ENCODE results near the gene SLC22A31. TPM values are rescaled to one million over a fixed set of nuclear protein-coding genes. Genes with fewer than 3 reads are reported as not detected.
A peak's percentile ranks its signal among the peaks of the same experiment; 100 is the strongest.

Gene SLC22A31
- total RNA-seq, 1 donor from 2014 or later = not detected

DNA sequence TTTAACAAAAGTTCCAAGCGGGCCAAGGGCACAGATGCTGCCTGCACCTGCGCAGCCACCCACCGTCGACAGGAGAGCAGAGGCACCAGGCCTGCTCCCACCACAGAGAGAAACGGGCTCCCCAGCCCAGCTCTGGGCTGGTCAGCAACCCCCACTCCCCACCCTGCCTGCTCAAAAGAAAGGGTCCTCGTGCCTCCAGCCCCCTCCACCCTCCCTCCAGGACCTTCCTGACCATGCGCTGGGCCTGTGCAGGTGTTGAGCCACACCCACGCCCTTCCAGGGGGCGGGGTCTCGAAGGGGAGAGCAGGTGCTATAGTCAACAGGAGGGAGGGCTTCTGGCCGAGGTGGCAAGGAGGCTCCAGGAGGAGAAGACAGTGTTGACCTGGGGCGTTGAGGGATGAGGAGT is 42.5 kb upstream of the SLC22A31 start:
- Histone ChIP-seq H2AFZ (replicated peaks) (no peak overlapping the region), H3K9ac (no peak overlapping the region), H3F3A (ENCODE audit: low read depth) (peaks cover 27% of the 10 kb centered on the region), H4K20me1 (ENCODE audit: low read depth) (no peaks in the 10 kb centered on the region), H3K27ac (no peak overlapping the region), H3K79me2 (ENCODE audit: low read depth) (no peaks in the 10 kb centered on the region), H3K27me3 (peaks cover 24% of the 10 kb centered on the region), H3K4me3 (no peak overlapping the region), H3K4me2 (no peak overlapping the region), H3K9me3 (ENCODE audit: low read depth) (no peaks in the 10 kb centered on the region), H3K4me1 (no peaks in the 10 kb centered on the region), H3K36me3 (no peaks in the 10 kb centered on the region)
- H3K27ac Mint-ChIP-seq = no peak overlapping the region
- DNase-seq (ENCODE audit: low spot score) = no peak
- no peaks in the 10 kb centered on the region for H3K9me3 Mint-ChIP-seq
- peaks cover 13% of the 10 kb centered on the region for H3K4me1 Mint-ChIP-seq
- peak overlapping the region; percentile 50 for H3K4me3 Mint-ChIP-seq
- TF ChIP-seq CTCF (IDR thresholded peaks at IDR 0.05) (no peak), EZH2phosphoT487 (IDR thresholded peaks at IDR 0.05) (no peak), EZH2 (IDR thresholded peaks at IDR 0.05) (no peak)
- peaks cover 3% of the 10 kb centered on the region for H3K27me3 Mint-ChIP-seq (ENCODE audit: insufficient read depth, low read depth)
- H3K36me3 Mint-ChIP-seq = peaks cover 3% of the 10 kb centered on the region

DNA sequence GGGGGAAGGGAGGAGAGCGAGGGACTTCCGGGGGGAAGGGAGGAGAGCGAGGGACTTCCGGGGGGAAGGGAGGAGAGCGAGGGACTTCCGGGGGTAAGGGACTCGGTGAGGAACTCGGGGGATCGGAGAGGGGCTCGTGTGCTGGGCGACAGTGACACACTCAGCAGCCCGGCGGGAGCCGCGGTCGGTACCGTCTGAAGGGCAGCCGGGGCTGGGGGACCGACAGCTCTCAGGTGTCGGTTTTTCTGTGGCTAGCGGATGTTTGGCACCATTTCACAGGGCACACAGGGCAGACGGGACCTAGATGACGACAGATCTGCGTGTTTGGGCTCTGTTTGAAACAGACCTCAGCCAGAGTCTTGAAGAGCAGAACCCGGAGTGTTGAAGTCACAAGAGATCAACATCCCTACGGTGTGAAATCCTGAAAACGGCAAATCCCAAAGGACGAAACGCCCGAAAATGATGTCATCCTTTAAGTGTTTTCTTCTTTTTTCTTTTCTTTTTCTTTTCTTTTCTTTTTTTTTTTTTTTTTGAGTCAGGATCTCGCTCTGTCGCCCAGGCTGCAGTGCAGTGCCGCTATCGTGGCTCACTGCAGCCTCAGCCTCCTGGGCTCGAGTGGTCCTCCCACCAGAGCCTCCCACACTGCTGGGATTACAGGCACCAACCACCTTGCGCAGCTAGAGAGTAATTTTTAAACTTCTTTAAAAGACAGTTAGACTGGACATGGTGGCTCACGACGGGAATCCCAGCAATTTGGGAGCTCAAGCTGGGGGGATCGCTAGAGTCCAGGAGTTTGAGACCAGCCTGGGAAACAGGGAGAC is 41.1 kb upstream of the SLC22A31 start:
- peak overlapping the region; percentile 86 for H3K27ac Mint-ChIP-seq
- peaks cover 6% of the 10 kb centered on the region for H3K27me3 Mint-ChIP-seq (ENCODE audit: insufficient read depth, low read depth)
- no peaks in the 10 kb centered on the region for H3K9me3 Mint-ChIP-seq
- peaks cover 13% of the 10 kb centered on the region for H3K27me3 ChIP-seq
- H3K4me1 ChIP-seq = no peaks in the 10 kb centered on the region
- H3K4me2 ChIP-seq = peak overlapping the region; percentile 99
- H3K4me3 ChIP-seq = peak overlapping the region; percentile 90
- no peaks in the 10 kb centered on the region for H3K36me3 ChIP-seq
- no peaks in the 10 kb centered on the region for H4K20me1 ChIP-seq (ENCODE audit: low read depth)
- no peak for TF ChIP-seq CTCF (IDR thresholded peaks at IDR 0.05)
- TF ChIP-seq EZH2phosphoT487 (IDR thresholded peaks at IDR 0.05) = no peak
- TF ChIP-seq EZH2 (IDR thresholded peaks at IDR 0.05) = no peak
- H3K4me3 Mint-ChIP-seq = peak overlapping the region; percentile 96
- H3K27ac ChIP-seq = peak overlapping the region; percentile 78
- no peaks in the 10 kb centered on the region for H3K79me2 ChIP-seq (ENCODE audit: low read depth)
- peak; percentile 90 for DNase-seq (ENCODE audit: low spot score)
- H2AFZ ChIP-seq (replicated peaks) = peak overlapping the region; percentile 58
- peaks cover 10% of the 10 kb centered on the region for H3K4me1 Mint-ChIP-seq
- H3K9ac ChIP-seq = peak overlapping the region; percentile 81
- H3F3A ChIP-seq (ENCODE audit: low read depth) = peaks cover 22% of the 10 kb centered on the region
- no peaks in the 10 kb centered on the region for H3K9me3 ChIP-seq (ENCODE audit: low read depth)
- peaks cover 3% of the 10 kb centered on the region for H3K36me3 Mint-ChIP-seq

GRCh38 chr16:89237733-89238132 is 37.4 kb upstream of the SLC22A31 start:
- Mint-ChIP-seq H3K27ac (no peak overlapping the region), H3K4me3 (no peak overlapping the region), H3K27me3 (ENCODE audit: insufficient read depth, low read depth) (peaks cover 4% of the 10 kb centered on the region), H3K4me1 (peaks cover 7% of the 10 kb centered on the region), H3K36me3 (peaks cover 21% of the 10 kb centered on the region), H3K9me3 (no peaks in the 10 kb centered on the region)
- H4K20me1 ChIP-seq (ENCODE audit: low read depth) = no peaks in the 10 kb centered on the region
- H3K4me3 ChIP-seq = no peak overlapping the region
- no peak for DNase-seq (ENCODE audit: low spot score)
- no peak overlapping the region for H3K9ac ChIP-seq
- H3K4me2 ChIP-seq = no peak overlapping the region
- no peaks in the 10 kb centered on the region for H3K36me3 ChIP-seq
- no peaks in the 10 kb centered on the region for H3K9me3 ChIP-seq (ENCODE audit: low read depth)
- TF ChIP-seq CTCF (IDR thresholded peaks at IDR 0.05) = no peak
- no peak for TF ChIP-seq EZH2phosphoT487 (IDR thresholded peaks at IDR 0.05)
- no peak for TF ChIP-seq EZH2 (IDR thresholded peaks at IDR 0.05)
- no peak overlapping the region for H2AFZ ChIP-seq (replicated peaks)
- H3K27ac ChIP-seq = no peak overlapping the region
- no peaks in the 10 kb centered on the region for H3K79me2 ChIP-seq (ENCODE audit: low read depth)
- no peaks in the 10 kb centered on the region for H3K4me1 ChIP-seq
- H3F3A ChIP-seq (ENCODE audit: low read depth) = peaks cover 18% of the 10 kb centered on the region
- H3K27me3 ChIP-seq = no peaks in the 10 kb centered on the region
